Suppressor macrophage treated with lipopolysaccharide for 1 hour (primary cell): ENCODE data around the gene DCHS1.
A peak's percentile ranks its signal among the peaks of the same experiment; 100 is the strongest.

Source experiments
- DNase-seq, 3 donors: peaks; one replicate each; pipeline ENCODE4 v3.0.0-alpha.2; 2020 to 2022

DCHS1 gene

DNA sequence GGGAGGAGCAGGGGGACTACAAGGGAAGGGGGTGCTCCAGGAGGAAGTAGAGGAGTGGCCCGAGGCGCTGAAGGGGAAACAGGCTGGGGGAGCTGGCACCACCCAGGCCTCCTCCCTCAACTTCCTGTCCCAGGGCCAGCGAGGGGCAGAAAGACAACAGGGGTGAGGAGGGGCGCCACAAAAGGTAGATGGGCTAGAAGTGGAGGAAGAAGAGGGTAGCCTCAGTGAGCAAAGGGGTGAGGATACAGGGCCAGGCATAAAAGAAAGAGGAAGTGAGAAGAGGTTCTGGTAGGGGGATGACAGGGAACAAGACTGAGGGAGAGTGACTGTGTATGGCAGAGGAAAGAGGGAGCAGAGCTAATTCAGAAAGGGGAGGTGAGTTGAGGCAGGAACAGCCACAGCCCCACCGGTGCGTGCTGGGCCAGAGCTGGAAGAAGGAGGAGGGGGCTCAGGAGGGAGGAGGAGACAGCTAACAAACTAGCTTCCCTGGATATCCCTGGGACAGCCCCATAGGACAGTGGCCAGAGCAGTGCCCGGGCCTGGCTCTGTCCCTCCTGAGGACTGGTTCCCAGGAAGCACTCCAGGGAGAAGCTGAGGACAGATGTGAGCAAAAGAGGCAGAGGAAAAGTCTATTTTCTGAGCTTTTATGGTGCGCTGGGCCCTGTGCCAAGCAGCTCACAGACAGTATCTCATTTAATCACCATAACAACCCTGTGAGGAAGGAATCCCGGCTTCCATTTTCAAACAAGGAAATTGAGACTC, 8.5 kb downstream of the DCHS1 start:
- peak; percentile 48 to 62 (median 56) for DNase-seq

DNA sequence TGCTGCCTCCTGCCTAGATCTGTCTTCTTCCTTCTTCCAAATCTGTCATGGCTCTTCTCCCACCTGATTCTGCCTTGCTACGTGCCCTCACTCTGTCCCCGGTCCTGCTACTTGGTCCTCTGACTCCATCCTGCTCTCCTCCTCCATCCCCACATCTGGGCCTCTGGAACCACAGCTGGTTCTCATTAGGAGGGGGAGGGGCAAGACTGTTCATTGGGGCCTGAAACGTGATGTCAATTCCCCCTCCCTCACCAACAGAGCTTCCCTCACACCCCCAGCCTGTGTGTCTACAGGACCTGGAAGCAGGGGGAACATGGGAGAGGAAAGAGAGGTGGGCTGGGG, 9.1 kb downstream of the DCHS1 start:
- no peak for DNase-seq

DNA sequence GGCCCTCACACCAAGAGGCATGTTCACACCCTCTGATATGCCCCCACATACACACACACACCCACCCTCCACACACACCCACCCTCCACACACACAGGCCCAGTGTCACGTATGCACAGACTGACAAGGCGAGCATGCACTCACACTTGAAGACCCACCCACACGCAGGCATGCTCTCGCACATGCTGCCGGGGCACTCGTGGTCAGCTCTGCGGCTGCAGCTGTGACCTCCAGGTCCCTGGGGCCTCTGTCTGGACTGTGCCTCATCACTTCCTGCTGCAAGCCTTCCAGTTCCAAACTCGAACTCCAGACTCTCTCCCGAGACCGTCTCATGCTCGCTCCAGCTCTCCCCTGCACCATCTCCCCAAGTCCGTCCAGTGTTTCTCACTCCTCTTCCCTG, 9.5 kb downstream of the DCHS1 start:
- peak; percentile 32 to 41 (median 37) for DNase-seq

DNA sequence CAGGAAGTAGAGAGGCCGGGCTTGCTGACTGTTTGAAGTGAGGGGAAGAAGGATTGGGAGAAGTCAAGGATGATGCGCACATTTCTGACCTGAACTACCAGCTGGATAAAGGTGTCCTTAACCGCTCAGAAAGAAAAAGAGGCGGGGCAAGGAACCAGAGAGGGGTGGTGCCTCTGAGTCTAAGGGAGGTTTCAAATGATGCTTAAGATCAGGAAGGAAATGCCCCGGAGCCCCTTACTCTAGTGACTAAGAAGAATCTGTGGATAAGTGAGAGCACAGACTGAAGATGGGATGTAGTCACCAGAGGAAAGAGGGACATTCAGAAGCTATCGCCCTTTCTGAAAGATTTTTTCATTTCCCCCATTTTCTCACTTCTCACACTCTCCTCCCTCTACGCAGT, 12.7 kb downstream of the DCHS1 start:
- DNase-seq: no peak

DNA sequence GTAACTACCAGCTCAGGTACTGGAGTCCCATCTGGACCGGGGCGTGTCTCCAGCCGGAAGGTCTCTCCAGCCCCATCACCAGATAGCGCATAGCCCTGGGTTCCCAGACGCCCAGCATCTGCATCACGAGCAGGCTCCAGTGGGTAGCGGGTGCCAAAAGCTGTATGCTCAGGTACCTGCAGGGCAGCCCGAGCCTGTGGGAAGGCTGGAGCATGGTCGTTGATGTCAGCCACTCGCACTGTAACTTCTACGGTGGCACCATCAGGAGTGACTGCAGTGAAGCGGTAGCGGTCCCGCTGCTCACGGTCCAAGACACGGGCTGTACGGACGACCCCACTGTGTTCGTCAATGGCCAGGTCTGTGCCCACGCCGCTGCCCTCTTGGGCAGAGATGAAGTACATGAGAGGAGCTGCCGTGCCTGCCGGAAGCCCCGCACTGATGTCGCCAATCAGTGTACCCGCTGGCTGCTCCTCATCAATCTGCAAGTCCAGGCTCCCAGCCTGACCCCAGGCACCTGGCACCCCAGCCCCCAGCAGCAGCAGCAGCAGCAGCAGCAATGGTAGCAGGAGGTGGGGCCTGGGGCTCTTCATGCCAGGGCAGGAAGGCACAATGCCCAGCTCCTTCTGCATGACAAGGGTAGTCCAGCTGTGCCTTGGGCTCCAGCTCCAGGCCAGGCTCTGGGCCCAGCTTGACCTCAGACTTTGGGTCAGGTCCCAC, 14.5 kb downstream of the DCHS1 start:
- DNase-seq: no peak

DNA sequence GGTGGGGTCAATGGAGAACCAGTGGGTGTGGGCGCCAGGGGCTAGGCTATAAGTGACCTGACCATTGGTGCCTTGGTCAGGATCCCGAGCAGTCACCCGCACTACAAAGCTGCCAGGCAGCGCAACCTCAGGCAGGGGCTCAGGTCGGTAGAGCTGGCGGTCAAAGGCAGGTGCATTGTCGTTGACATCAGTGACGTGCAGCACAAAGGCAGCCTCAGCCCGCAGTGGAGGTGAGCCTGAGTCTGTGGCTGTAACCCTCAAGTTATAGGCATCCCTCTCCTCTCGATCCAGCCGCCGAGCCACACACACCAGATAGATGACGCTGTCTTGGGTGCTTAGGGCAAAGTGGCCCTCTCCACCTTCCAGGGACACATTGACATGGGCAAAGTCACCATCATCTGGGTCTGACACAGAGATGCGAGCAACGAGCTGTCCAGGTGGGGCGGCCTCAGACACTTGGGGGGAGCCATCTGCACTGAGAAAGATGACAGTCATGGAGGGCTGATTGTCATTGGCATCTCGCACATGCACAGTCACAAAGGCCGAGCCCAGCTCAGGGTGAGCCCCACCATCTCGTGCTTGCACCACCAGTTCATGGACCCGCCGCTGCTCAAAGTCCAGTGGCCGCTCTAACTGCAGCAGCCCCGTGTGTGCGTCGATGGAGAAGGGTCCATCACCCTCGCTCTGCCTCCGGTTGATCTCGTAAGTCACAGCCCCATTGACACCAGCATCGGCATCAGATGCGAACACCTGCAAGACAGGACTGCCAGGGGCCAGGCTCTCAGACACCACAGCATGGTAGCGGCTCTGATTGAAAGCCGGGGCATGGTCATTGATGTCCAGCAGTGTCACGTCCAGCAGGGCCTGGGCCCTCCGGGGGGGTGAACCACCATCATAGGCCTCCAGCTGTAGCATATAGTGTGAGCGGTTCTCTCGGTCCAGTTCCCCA, 15.3 kb downstream of the DCHS1 start:
- DNase-seq: no peak

DNA sequence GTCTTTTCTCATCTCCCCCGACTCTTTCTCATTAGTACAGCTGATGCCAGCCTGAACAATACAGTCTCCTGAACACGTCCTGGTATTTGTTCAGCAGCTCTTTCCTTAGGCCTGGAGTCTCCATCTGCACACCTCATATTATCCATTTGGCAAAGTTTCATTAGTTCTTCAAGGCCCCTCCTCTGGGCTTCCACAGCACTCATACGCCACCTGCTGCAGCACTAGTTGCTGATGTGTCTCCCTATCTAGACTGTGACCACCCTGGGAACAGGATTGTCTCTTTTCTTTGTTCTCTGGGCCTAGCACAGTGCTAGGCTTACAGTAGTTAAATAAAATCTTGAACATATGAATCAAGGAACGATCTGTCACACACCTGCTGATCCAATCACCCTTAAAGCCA, 17.2 kb downstream of the DCHS1 start:
- DNase-seq: no peak

DNA sequence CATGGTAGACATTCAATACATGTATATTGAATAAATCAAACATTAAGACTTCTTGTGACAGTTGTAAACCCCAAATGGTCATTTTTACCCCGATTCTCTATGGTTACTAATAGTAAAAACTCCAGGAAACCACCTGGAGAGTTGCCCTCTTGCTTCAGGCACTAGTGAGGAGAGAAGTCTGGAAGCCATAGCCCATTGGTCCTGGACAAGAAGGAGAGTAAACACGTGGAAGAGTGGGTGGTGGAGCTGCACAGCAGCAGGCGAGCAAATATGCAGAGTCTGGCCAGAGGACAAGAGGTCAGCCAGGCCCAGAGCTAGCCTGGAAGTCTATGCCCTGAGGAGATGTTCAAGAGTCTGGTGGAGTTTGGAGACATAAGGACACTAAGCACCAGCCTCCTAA, 17.7 kb downstream of the DCHS1 start:
- no peak for DNase-seq

DNA sequence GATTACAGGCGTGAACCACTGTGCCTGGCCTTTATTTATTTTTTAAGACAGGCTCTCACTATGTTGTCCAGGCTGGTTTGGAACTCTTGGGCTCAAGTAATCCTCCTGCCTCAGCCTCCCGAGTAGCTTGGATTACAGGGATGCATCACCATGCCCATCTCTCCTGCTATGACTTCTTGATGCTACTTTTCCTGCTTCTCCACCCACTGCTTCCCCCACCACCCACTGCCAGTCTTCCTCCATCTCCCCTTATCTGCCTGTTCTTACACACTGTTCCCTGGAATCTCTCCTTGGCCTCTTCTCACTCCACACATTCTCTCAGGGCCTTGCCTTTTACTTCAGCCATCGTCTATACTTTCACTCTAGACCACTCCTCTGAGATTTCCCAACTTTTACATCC, 19.1 kb downstream of the DCHS1 start:
- no peak for DNase-seq

DNA sequence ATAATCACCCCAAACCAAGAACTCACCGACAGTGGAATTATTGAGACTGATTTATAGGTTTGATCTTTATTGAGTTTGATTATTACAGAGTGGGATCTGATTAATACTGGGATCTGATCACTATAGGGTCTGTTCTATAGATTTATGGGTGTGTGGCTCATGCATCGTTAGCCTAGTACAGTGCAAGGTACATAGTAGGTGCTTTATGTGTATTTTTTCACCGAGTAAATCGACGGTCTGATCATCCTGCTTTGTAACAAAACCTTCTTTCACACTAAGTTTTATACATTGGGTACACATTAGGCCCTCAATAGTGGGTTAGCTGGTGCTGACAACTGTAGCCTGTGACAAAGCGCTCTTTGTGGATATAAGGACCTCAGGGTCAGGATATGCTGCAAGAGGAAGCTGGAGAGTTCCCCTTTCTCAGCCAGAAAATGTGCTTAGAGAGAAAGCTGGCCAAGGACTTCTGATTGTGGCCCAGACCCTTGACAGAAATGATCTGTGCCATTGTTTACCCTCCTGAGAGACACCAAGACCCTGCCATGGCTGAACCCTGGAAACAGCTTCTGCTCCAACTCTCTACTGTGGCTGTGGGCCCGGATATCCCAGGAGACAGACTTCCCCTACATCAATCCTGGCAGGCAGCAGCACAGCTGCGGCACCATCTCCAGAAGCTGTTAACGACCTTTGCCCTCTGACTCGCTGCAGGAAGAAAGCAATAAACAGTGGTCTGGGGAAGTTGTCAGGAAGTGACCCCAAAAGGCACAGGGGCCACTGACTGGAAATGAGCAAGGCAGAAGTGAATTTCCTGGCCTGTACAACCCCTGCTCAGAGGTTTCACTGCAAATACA, 20.3 kb downstream of the DCHS1 start:
- peak; percentile 70 to 76 (median 76) for DNase-seq

DNA sequence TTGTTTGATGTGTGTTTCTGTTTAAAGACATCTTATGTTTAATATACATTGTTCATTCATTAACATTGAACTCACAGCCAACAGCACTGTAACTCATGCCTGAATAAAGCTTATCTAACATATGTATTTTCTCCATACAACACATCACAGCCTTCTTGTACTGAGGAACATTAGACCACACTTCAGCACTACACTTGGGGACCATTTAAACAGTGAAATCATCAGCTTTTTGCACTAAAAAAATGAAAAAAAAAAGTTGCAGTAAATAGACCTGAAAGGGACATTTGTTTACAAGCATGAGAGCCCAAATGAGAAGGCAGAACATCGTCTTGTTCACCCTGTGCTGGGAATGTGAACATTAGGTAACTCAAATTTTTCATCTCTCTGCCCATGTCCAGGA, 21.1 kb downstream of the DCHS1 start:
- DNase-seq: no peak

DNA sequence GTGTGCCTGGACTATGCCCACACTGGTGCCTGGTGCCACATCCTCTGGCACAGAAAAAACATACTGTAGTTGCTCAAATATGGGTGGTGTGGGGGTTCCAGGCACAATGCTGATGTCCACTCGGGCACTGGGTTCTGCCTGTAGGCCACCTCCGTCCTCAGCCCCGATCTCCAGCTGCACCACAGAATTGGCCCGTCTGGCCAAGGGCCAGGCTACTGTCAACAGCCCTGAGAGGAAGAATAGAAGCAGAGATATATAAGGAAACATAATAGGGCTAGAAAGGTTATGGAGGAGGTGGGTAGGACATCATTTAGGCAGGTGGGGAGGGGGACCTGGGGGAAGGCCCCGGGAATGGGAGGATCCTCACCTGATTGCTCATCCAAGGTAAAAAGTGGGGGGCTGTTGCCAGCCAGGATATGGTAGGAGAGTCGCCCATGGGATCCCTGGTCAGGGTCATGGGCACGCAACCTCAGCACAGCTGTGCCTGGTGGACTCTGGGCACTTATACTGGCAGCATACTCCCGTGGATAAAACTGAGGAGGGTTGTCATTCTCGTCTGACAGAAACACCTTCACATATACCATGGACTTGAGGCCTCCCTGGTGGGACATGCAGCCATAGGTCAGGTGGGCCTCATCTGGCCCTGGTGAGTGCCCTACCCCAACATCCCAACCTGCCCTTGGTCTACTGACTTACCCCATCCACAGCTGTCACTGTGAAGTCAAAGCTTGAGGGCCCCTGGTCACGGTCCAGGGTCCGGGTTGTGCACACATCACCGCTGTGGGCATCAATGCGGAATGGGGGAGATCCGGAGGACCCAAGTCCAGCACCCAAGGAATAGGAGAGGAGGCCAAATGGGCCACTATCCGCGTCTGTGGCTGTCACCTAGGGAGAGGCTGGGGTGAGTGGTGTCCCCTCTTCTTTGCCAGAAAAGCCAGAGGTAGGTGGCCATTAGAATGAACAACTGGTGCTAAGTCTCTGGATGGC, 21.9 kb downstream of the DCHS1 start:
- DNase-seq: no peak

DNA sequence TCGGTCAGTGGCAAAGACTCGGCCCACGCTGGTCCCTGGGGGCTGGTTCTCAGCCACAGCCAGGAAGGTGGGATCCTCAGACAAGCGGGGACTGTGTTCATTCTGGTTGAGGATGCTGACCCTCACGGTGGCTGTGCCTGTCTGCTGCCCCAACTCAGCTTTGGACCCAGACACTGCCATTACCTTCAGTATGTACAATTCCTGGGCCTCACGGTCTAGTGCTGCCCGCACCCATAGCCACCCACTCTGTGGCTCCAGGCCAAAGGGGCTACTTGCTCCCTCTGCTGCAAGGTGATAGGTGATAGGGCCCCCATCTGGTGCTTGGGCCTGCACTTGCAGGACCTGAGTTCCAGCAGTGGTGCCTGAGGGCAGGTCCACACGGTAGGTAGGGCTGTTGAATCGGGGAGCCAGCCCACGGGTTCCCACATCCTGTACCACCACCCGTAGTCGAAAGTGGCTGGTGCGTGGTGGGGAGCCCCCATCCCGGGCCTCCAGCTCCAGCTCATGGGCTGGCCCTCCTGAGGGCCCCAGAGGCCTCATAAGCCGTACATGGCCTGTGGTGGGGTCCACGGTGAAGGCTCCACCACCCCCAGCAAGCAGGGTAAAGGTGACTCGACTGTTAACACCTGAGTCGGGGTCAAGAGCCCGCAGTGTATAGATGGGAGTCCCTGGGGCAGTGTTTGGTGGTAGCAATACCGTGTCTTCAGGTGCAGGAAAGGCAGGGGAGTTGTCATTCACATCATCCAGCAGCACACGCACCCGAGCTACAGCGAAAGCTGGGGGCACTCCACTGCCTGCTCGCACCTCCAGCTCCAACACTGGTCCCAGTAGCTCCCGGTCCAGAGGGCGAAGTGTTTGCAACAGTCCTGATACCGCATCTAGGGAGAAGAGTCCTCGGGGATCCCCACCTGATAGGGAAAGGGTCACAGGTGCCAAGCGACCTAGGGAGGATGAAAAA, 23.2 kb downstream of the DCHS1 start:
- DNase-seq: no peak

DNA sequence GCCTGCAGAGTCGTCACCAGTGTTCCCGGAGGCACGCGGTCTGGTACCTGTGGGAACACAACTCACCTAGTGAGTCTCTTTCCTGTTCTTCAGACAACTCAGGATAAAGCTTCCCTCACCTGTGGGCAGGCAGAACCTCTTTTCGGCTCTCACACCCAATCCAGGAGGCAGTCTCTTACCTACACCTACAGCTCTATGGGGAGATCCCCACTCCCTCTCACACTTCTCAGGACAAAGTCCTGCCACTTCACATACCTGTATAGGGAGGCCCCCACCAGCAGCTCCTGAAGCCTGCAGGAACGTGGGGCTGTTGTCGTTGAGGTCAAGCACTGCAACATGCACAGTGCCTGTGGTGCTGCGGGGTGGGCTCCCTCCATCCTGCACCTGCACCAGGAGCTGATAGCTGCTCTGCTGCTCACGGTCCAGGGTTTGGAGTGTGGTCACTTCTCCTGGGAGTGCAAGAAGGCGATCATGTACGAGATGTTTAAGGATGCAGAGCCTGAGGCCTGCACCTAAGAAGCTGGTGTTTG, 24.2 kb downstream of the DCHS1 start:
- no peak for DNase-seq

DNA sequence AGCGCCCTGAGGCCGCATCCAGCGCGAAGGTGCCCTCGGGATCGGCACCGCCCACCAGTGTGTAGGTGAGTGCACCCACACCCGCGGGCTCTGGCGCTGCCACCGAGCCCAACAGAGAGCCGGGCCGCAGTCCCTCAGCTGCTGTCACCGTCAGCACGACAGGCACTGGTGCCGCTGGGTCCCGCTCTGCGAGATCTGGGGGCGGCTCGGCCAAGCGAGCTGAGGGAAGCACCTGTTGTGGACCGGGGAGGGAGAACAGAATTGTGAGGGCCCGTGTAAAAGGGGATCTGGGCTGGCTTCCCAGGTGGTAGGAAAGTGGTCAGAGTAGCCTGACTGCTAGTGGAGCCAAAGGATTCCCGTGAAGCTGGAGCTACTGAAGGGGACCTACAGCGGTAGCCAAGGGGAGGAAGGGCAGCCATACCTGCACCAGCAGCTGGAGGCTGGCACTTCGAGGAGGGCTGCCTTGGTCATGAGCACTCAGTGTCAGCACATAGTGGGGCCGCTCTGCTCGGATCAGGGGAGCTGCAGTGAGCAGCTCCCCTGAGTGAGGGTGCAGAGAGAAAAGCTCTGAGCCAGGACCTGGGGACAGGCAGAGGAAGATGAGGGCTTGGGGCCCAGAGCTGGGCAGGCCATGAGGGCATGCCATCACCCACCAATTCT, 24.8 kb downstream of the DCHS1 start:
- no peak for DNase-seq

DNA sequence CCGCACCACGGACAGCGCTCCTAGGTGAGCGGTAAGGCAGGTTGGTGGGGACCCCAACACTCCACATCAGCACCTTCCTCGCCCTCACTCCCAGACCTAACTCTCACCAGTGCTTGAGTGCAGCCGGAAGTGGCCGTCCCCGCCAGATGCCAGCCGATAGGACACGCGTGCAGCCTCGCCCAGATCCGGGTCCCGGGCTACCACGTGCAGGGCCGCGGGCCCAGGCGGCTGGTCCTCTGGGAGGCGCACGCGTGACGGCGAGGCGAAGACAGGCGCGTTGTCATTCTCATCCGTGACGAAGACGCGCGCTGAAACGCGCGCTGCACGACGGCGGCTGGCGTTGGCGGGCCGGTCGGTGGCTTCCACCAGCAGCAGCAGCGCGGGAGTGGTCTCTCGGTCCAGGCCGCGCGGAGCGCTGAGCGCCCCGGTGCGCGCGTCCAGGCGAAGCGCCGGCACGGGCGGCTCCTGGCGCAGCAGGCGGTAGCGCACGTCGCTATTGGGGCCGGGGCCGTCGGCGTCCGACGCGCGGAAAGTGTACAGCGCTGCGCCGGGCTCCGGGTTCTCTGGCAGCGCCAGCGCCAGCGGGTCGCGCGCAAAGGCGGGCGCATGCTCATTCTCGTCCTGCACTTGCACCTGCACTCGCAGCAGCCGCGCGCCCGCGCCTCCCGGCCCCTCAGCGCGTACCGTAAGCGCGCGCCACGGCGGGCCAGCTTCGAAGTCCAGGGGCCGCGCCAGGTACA, 25.5 kb downstream of the DCHS1 start:
- DNase-seq: no peak

DNA sequence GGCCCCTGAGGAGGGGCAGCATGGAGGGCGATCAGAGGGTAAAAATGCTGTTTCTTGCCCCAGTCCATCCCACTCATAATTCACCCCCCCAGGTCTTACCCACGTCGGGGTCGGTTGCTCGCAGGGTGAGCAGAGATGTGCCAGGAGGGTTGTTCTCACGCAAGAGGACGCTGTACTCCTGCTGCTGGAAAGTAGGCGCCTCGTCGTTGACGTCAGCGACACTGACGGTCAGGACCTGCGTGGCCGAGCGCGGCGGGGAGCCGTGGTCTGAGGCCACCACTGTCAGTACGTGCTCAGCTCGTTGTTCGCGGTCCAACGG, 26.1 kb downstream of the DCHS1 start:
- no peak for DNase-seq

DNA sequence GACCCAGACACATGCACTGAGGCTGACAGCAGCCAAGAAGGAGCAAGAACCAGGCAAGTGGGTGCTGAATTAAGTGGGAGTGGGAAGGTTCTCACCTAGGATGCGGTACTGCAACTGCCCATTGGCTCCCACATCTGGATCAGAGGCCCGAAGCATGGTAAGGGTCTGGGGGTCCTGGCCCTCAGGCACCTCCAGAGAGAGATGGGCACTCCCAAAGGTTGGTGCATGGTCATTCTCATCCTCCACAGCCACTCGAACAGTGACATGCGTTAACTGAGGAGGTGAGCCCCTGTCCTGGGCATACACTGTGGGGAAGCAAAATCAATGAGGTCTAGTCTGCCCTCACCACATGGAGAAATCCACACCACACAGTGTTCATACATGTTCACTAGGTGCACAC, 27.1 kb downstream of the DCHS1 start:
- no peak for DNase-seq

DNA sequence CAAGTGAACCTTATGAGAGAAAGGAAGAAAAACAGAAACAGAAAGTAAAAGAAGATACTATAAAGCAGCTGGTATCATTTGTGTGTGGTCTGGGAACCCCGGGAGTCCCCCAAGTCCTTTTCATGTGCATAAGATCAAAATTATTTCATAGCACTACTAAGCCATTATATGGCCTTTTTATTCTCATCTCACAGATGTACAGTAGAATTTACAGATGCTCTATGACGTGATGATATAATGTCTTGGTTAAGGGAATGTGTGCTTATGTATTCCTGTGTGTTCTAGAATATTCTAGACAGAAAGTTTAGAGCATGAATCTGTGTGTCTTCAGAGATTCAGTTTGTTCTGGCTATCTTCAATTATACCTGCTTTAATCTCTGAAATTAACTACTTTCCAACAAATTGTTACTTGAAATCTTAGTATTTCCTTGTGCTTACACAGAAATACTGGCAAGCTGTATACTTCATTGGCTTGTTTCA, 27.8 kb downstream of the DCHS1 start:
- peak; percentile 36 to 54 (median 43) for DNase-seq
